ENCODE measurements around the gene DENND4B. TPM values are rescaled to one million over a fixed set of nuclear protein-coding genes. Genes with fewer than 3 reads are reported as not detected.
A peak's percentile ranks its signal among the peaks of the same experiment; 100 is the strongest.

Gene DENND4B
- polyA plus RNA-seq, 6 donors from 2014 or later: 6.5 to 52.8 (median 29.7) TPM

DNA sequence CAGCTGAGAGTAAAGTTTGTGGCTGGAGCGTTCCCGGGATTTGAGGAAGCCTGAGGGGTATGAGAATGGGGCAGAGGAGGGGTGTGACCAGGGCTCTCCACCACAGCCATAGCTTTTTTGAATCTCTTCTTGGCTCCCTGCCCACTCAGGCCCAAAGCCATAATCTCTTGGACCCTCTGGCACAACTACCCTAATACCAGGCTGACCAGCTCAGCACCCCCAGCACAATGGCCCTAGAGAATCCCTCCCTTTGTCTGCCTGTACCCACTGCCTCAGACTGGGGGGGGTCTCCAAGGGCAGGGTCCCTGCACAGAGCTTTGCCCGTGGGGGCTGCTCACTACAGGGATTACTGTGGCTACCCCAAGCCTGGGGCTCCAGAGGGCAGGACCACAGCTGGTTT is 7.5 kb downstream of the DENND4B start:
- Mint-ChIP-seq H3K9me3 (no peaks in the 10 kb centered on the region), H3K27ac (peak overlapping the region in 3 of 6 donors; percentile 13 to 73 (median 33)), H3K4me1 (peaks cover 28 to 47% (median 32%) of the 10 kb centered on the region in 3 donors), H3K4me3 (peak overlapping the region in 2 of 8 donors; percentile 25 to 52), H3K27me3 (no peaks in the 10 kb centered on the region), H3K36me3 (peaks cover 0 to 16% of the 10 kb centered on the region in 2 donors)
- DNase-seq (no peak), ATAC-seq (ENCODE audit: low read depth in 2 of 2) (no peak)

DNA sequence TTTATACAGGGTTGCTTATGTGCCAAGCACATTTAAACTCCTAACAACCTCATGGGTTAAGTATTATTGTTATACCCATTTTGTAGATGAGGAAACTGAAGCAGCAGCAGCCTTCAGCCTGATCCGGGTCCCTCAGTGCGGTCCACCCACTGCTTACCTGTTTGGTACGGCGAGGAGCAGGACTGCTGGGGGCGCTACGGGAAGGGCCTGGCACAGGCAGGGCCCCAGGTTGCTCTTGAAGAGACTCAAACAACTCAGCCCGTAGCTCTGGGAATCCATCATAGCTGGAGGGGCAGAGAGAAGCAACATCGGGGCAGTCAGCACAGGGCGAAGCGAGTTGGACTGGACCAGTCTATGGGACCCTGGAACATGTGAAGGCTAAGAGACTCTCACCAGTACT is 9.2 kb downstream of the DENND4B start:
- Mint-ChIP-seq H3K27me3 (no peaks in the 10 kb centered on the region), H3K4me1 (peaks cover 15 to 32% (median 18%) of the 10 kb centered on the region in 3 donors), H3K4me3 (no peak overlapping the region), H3K27ac (peak overlapping the region in 2 of 6 donors; percentile 59 to 67), H3K9me3 (no peaks in the 10 kb centered on the region), H3K36me3 (peaks cover 0 to 23% of the 10 kb centered on the region in 2 donors)
- no peak for DNase-seq
- no peak for ATAC-seq (ENCODE audit: low read depth in 2 of 2)

DNA sequence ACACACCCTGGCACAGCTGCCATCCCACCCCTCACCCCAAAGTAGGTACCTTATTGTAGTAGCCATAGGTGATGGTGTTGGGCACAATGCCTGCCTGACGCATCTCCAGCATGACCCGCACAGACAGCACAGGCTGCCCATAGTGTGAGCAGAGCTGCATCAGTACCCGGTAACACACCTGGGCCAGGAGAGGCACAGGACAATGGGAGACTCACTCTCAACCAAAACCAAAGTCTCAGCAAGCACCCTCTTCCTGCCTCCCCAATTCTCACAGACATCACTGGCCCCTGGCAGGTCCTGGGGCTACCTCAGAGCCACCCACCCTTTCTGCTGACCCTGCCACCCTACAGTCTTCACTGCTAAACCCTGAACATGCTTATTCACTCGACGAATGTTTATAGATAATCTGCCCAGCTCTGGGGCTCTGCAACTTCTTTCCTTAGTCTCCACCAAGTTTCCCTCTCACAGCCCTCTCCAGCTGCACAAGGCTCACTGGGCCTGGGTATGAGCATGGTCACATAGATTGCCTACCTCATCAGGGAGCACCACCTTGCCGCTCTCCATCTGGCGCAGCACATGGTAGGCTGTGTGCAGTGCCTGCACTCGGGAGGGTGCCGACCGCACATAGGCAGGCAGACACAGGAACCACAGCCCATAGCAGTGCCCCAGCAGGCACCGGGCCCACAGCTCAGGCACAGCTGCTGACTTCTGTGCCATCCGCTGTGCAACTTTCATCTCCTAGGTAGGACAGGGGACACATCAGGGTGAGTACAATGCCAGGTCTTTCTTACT is 10.3 kb downstream of the DENND4B start:
- DNase-seq: no peak
- ATAC-seq (ENCODE audit: low read depth in 2 of 2): no peak
- Mint-ChIP-seq H3K4me3 (peak overlapping the region in 1 of 8 donors; percentile 18), H3K27ac (peak overlapping the region in 2 of 6 donors; percentile 70 to 81), H3K27me3 (no peaks in the 10 kb centered on the region), H3K4me1 (peaks cover 15 to 29% (median 16%) of the 10 kb centered on the region in 3 donors), H3K36me3 (peaks cover 0 to 23% of the 10 kb centered on the region in 2 donors), H3K9me3 (no peaks in the 10 kb centered on the region)

DNA sequence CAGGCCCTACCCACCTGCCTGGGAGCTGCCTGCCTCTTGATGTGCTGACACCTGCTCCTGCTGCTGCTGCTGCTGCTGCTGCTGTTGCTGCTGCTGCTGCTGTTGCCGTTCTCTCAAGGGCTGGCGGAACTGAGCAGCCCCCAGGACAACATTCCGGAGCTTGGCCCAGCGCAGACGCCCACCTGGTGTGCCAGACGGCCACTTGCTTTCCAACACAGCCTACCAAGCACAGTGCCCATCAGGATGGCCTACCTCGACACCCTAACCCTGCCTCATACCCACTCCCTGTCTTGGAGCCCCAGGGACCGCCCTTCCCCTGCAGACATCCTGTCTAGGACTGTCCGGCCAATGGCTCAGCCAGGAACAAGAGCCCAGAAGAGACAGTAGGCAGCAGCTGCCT is 11.8 kb downstream of the DENND4B start:
- H3K4me1 Mint-ChIP-seq: peaks cover 8 to 18% (median 9%) of the 10 kb centered on the region in 3 donors
- peak overlapping the region in 2 of 6 donors; percentile 69 to 84 for H3K27ac Mint-ChIP-seq
- no peaks in the 10 kb centered on the region for H3K9me3 Mint-ChIP-seq
- ATAC-seq (ENCODE audit: low read depth in 2 of 2): no peak
- DNase-seq: no peak
- no peaks in the 10 kb centered on the region for H3K27me3 Mint-ChIP-seq
- H3K36me3 Mint-ChIP-seq: peaks cover 0 to 11% of the 10 kb centered on the region in 2 donors
- H3K4me3 Mint-ChIP-seq: no peak overlapping the region

DNA sequence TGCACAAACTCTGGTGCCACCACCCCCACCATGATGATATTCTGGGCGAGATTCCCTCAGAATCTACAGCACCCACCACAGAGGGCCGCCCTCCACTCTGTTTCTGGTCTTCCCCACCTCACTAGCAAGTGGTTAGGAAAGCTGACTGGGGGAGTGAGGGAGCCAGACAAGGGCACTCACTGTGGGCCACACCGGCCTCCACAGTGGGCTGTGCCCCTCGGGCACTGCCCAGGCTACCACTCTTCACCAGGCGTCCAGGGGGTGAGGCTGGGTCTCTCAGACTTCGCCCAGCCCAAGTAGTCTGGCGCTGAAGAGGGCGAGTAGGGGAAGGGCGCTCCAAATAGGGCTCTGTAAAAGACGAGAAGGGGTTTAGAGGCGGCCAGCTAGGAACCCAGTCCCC is 12.6 kb downstream of the DENND4B start:
- no peaks in the 10 kb centered on the region for H3K9me3 Mint-ChIP-seq
- H3K4me1 Mint-ChIP-seq: peaks cover 8 to 18% (median 9%) of the 10 kb centered on the region in 3 donors
- H3K4me3 Mint-ChIP-seq: no peak overlapping the region

DNA sequence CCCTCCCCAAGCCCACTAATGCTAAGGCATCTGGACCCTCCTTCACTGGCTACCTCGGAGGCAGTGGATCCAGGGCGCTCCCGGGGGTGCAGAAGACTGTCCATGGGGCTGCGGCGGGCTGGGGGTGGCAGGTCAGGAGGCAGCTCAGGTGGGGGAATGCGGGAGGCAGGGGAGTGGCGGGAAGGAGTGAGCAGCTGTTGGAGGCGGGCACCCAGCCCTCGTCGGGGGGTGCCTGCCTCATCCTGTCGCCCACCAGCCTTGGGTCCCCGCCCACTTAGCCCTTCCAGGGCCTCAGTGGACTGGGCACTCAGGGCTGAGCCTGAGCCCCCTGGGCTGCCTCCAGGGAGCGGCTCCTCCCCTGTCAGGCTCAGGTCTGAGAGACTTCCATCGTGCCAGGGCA is 13.1 kb downstream of the DENND4B start:
- peak overlapping the region in 2 of 6 donors; percentile 42 to 62 for H3K27ac Mint-ChIP-seq
- no peak overlapping the region for H3K4me3 Mint-ChIP-seq
- H3K4me1 Mint-ChIP-seq: peaks cover 10 to 18% (median 13%) of the 10 kb centered on the region in 3 donors
- peaks cover 0 to 7% of the 10 kb centered on the region in 2 donors for H3K36me3 Mint-ChIP-seq
- no peaks in the 10 kb centered on the region for H3K9me3 Mint-ChIP-seq
- no peak for DNase-seq
- H3K27me3 Mint-ChIP-seq: no peaks in the 10 kb centered on the region
- no peak for ATAC-seq (ENCODE audit: low read depth in 2 of 2)

More for the DNA sequence above, 12.6 kb downstream of the DENND4B start:
- Mint-ChIP-seq H3K27ac (peak overlapping the region in 2 of 6 donors; percentile 62 to 65), H3K27me3 (no peaks in the 10 kb centered on the region), H3K36me3 (peaks cover 0 to 7% of the 10 kb centered on the region in 2 donors)
- DNase-seq: no peak
- ATAC-seq (ENCODE audit: low read depth in 2 of 2): no peak

DNA sequence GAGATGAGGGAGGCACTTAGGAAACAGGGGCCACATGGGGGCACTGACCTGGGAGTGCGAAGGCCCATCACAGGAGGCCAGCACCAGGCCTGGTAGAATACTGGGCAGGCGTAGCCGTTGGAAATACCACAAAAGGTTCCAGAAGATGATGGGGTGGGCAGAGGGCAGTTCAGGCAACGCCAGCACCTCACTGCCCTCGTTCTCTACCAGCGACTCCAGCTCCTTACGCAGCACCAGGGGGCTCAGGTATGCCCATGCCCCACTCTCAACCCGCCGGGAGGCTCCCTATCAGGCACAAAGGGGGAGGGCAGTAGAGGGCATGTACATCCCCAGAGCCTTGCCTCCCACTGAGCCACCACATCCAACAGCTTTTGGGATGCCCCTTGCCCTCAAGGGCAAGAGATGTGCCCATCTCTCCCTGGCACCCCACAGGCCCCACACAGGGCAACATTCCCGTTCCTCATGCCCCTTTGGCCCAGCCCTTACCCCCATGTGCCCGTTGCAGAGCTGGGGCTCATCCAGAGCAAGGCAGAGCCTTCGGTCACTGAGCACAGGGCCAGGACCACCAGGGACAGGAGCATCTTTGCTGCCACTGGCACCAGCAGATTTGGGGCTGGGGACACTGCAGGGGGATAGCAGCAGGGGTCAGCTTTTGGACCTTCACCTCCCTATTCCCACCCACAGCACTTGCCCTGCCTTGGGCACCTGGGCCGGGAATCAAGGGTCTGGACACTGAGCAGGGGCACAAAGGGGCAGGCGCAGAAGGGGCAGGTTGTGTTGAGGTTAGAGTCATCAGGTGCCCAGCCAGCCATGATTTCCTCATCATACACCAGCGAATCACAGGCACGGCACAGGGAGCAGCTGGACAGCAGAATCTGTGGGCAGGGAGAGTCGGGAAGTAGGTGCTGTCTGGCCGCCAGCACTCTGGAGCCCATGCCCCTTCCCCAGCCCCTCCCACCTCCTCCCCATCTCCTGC is 14.1 kb downstream of the DENND4B start:
- H3K27me3 Mint-ChIP-seq: no peaks in the 10 kb centered on the region
- H3K36me3 Mint-ChIP-seq: peaks cover 0 to 7% of the 10 kb centered on the region in 2 donors
- H3K27ac Mint-ChIP-seq: peak overlapping the region in 2 of 6 donors; percentile 34 to 67
- ATAC-seq (ENCODE audit: low read depth in 2 of 2) (no peak), DNase-seq (no peak)
- H3K9me3 Mint-ChIP-seq: no peaks in the 10 kb centered on the region
- H3K4me3 Mint-ChIP-seq: no peak overlapping the region
- H3K4me1 Mint-ChIP-seq: peaks cover 13 to 18% (median 14%) of the 10 kb centered on the region in 3 donors

DNA sequence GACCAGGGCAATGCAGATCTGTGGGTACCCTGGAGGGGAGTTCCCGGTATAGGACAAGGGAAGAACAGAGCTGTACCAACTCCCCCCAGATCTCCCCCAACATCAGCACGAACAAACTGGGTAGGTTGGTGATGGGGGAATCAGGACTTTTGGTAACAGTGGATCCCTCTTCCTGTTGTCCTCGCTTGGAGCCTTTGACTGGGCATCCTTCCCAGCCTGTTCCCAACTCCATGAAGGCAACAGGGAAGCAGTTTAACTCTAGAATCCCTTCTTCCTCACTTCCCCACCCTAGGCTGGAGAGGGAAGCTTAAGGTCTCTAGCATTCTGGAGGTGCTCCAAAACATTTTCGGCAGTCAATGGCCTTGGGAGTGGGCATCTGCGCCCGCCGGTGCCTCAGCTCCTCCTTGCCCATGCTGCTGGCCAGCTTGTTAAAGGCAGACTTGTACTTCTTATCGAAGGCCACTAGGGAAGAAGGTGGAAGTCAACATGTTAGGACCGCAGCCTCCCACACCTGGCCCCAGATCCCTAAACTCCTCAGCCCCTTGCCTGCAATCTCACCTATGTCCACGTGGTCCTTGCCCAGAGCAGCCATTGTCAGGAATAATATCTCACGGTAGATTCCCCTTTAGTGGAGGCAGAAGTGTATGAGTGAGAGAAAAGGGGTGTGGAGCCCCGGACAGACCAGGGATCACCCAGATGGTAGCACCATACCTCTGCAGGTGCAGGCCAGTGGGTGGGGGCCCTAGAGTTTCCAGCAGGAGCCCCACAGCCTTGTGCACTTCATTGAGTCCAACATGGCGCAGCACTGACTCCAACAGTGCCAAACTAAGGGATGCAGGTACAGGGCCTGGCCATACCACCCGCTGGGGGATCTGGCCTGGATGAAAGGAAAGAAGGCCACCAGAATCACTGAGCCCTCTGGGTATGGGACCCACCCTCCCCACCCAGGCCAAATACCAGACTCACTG is 16.3 kb downstream of the DENND4B start:
- no peaks in the 10 kb centered on the region for H3K9me3 Mint-ChIP-seq
- DNase-seq: no peak
- peak overlapping the region in 2 of 6 donors; percentile 66 to 72 for H3K27ac Mint-ChIP-seq
- peaks cover 0 to 7% of the 10 kb centered on the region in 2 donors for H3K36me3 Mint-ChIP-seq
- no peak for ATAC-seq (ENCODE audit: low read depth in 2 of 2)
- H3K27me3 Mint-ChIP-seq: no peaks in the 10 kb centered on the region
- peaks cover 7 to 18% (median 13%) of the 10 kb centered on the region in 3 donors for H3K4me1 Mint-ChIP-seq
- H3K4me3 Mint-ChIP-seq: no peak overlapping the region

DNA sequence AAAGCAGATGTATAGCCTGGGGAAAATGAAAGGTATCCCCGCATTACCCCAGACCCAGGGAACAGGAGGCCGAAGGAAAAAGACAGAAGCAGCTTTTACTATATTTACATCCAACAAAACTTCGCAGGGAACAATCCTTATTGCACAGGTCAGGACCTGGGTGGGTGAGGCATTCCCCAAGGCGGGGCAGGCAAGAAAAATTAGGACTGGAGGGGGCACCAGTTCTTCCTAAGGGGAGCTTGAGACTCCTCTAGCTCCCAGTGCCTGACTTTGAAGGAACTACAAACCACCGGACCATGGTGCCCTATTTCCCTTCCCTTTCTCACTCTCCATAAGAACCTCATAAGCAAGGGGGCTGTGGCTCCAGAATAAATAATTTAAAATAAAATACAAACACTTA is 17.1 kb downstream of the DENND4B start:
- Mint-ChIP-seq H3K27ac (peak overlapping the region in 5 of 6 donors; percentile 43 to 72 (median 60)), H3K27me3 (no peaks in the 10 kb centered on the region), H3K9me3 (no peaks in the 10 kb centered on the region), H3K36me3 (peaks cover 0 to 7% of the 10 kb centered on the region in 2 donors), H3K4me1 (peaks cover 7 to 15% (median 14%) of the 10 kb centered on the region in 3 donors), H3K4me3 (no peak overlapping the region)
- ATAC-seq (ENCODE audit: low read depth in 2 of 2): no peak
- no peak for DNase-seq

DNA sequence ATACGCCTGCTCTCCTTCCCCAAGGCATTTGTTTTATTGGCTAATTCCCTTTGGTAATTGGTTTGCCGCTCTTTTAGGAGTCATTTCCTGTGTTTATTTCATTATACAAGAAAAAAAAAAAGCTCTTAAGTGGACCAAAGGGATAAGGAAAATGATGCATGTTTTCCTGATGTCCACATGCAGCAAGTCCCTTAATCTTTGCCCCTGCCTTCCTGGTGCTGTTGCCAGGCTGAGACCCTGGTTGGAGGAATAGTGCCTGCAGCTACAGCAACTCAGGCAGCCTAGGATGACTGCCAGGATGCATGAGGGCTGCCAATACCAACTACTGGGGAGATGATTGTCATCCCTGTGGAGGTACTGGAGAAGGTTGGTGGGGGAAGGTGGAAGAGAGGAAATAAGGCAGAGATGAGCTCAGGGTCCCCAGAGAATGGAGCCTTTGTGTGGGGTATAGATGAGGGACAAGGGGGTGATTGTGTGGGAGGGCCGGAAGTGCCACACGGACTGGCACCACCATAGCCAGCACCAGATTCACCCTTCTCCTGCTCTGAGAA is 17.7 kb downstream of the DENND4B start:
- Mint-ChIP-seq H3K27ac (peak overlapping the region in 4 of 6 donors; percentile 57 to 78 (median 66)), H3K36me3 (peaks cover 0 to 7% of the 10 kb centered on the region in 2 donors), H3K4me1 (peaks cover 7 to 20% (median 13%) of the 10 kb centered on the region in 3 donors), H3K27me3 (no peaks in the 10 kb centered on the region), H3K9me3 (no peaks in the 10 kb centered on the region), H3K4me3 (no peak overlapping the region)
- no peak for DNase-seq
- ATAC-seq (ENCODE audit: low read depth in 2 of 2): no peak

DNA sequence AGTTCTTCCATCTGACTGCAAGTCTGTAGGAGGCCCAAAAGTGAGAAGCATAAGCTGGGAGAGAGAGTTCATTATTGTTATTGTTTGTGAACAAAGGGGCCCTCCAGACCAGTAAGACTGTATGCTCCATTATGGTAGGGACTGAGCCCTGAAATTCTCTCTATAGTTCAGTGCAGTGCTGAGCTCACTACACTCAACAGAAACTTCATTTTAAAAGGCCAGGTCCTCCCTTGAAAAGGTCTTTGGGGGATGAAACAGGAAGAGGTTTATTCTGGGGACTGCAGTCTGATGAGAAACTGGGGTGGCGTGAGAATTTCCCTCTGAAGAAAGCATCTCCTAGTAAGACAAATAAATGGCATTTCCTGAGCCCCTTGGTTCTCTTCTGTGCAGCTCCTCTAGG is 18.3 kb downstream of the DENND4B start:
- Mint-ChIP-seq H3K4me3 (no peak overlapping the region), H3K36me3 (peaks cover 0 to 7% of the 10 kb centered on the region in 2 donors), H3K27ac (peak overlapping the region in 5 of 6 donors; percentile 57 to 83 (median 66)), H3K4me1 (peaks cover 13 to 26% (median 13%) of the 10 kb centered on the region in 3 donors), H3K27me3 (peaks cover 0 to under 1% (median 0%) of the 10 kb centered on the region in 3 donors), H3K9me3 (no peaks in the 10 kb centered on the region)
- no peak for ATAC-seq (ENCODE audit: low read depth in 2 of 2)
- DNase-seq: no peak

DNA sequence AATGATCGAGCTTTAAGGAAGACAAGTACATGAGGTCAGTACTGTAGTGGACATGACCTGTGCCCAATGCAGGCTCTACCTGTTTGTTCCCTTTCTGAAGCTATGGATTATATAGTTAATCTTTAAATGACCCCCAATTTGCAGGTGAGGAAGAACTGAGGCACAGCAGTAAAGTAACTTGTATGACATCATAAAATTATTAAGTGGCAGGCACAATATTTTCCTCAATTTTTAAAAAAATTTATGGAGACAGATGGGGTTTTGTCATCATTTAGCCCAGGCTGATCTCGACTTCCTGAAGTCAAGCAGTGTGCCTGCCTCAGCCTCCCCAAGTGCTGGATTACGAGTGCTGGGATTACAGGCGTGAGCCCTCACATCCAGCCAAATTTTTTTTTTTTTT is 20.1 kb downstream of the DENND4B start:
- DNase-seq (no peak), ATAC-seq (ENCODE audit: low read depth in 2 of 2) (no peak)
- peaks cover 0 to 5% (median 0%) of the 10 kb centered on the region in 3 donors for H3K27me3 Mint-ChIP-seq
- H3K9me3 Mint-ChIP-seq: peaks cover 0 to 3% (median 0%) of the 10 kb centered on the region in 7 donors
- no peaks in the 10 kb centered on the region for H3K36me3 Mint-ChIP-seq
- peaks cover 21 to 38% (median 23%) of the 10 kb centered on the region in 3 donors for H3K4me1 Mint-ChIP-seq
- H3K4me3 Mint-ChIP-seq: peak overlapping the region in 1 of 8 donors; percentile 70
- H3K27ac Mint-ChIP-seq: no peak overlapping the region
